ENCODE data around the gene TTI1.
"Not testable (repeated sequence)": the region's sequence is repeated elsewhere in the genome, so short reads cannot be mapped to it uniquely, and the experiment has no call there.

The TTI1 gene

DNA sequence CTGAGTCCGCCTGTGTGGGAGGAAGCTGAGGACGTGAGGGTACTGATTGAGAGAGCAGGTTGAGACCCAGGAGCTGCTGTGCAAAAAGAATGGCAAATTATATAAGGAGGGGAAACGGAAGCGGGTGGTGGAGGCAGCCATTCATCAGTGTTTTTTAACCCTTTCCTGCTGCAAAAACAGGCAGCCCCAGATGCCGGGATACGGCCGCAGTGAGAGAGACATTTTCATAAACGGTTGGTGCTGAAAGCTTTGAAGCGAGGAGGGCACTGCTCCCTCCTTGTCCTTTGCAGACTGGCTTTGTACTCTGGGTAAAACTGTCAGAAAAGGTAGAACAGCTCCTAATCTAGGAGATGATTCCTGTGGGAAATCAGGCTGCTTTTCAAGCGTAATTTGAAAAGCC lies 56.4 kb downstream of the TTI1 start:
- Histone ChIP-seq H3K9me3 (ENCODE audit: control insufficient read depth, insufficient read depth, low read depth, low read length) (no peaks in the 10 kb centered on the region), H3K4me3 (ENCODE audit: low read depth, low read length) (no peak overlapping the region), H3K27me3 (ENCODE audit: control insufficient read depth, insufficient read depth, low read length) (0 out of 2 replicates have a peak, but pooled peaks cover 8% of the 10 kb centered on the region), H3K4me1 (ENCODE audit: control insufficient read depth, insufficient read depth, low read length) (peaks cover 24% of the 10 kb centered on the region), H3K9ac (ENCODE audit: low read length) (no peak overlapping the region), H3K27ac (ENCODE audit: low read depth, low read length) (no peak overlapping the region), H3K36me3 (ENCODE audit: control insufficient read depth, insufficient read depth, low read length) (no peaks in the 10 kb centered on the region)

DNA sequence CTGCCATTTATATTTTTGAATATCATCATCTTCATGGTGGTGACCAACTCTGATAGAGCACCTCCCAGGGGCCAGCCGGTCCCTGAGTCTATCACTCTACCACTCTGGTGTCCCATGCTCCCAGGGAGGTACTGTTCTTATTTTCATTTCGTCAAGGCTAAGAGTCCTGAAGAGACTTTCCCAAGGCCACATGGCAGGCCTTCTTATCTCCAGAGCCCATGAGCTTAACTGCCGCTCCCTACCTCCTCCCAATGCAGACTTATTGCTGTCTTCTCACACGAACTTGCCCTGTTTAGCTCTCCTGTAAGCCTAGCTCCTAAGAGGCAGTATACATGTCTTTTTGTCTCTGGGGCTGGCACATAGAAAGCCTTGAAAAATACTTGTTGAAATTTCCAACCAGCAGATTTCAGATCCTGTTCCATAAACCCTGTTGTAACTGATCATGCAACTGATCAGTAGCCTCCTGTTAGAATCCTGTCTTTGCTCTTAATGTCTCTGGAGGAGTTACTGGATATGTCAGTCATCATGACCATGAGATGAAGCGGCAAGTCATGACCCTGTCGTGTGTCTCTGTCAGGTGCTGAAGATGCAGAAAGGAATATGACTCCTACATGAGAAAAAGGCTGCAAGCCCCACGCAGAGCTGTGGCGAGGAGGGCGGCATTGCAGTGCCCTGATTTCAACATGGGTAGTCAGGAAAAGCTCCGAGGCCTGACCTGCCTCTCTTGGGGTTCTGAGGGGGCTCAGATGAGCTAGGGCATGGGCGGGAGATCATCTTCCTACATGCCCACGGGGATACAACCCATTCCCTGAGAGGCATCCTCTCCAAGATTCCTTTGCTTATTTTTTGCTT lies 60.0 kb downstream of the TTI1 start:
- peaks cover 41% of the 10 kb centered on the region for H3K4me1 ChIP-seq (ENCODE audit: control insufficient read depth, insufficient read depth, low read length)
- H3K27ac ChIP-seq (ENCODE audit: low read depth, low read length) = no peak overlapping the region
- peaks cover 23% of the 10 kb centered on the region for H3K27me3 ChIP-seq (ENCODE audit: control insufficient read depth, insufficient read depth, low read length)

DNA sequence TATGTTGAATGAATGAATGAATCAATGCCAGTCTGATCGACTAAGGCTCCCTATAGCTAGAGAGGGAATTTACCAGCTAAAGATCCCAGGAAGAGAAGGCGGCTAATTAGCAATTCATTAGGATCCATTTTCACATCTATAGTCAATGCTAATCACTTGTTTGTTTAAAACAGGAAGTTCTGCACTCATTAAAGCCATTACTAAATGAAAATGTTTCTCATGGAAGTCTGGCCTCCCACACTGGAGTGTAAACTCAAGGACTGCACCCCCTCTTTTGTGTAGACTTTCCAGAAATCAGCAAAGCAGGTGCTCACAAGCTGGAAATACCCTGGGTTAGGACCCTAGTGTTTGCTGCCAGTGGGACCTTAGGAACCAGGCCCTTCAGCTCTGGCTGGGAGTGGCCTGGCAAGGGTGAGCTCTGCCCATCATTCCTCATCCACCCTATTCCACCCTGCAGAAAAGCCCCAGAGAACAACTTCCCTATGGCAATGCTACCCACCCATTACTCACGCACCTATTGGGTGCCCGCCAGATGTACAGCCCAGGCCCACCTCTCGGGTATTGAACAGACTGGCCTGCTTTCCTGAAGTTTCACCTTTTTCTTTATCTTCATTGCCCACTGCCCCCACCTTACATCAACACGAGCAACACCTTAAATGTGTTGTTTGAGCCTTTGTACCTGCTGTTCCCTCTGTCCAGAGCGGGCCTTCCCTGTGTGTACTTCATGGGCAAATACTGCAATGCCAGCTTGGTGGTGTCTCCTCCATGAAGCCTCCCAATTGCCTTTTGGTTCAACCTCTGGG lies 60.8 kb downstream of the TTI1 start:
- Histone ChIP-seq H3K4me3 (ENCODE audit: low read depth, low read length) (no peak overlapping the region), H3K27me3 (ENCODE audit: control insufficient read depth, insufficient read depth, low read length) (peaks cover 20% of the 10 kb centered on the region), H3K9ac (ENCODE audit: low read length) (no peak overlapping the region), H3K27ac (ENCODE audit: low read depth, low read length) (no peak overlapping the region), H3K36me3 (ENCODE audit: control insufficient read depth, insufficient read depth, low read length) (no peaks in the 10 kb centered on the region), H3K9me3 (ENCODE audit: control insufficient read depth, insufficient read depth, low read depth, low read length) (peaks cover 11% of the 10 kb centered on the region; the same call in 1 of the 2 replicates), H3K4me1 (ENCODE audit: control insufficient read depth, insufficient read depth, low read length) (peaks cover 38% of the 10 kb centered on the region)

More for the DNA sequence above, 60.0 kb downstream of the TTI1 start:
- Histone ChIP-seq H3K9ac (ENCODE audit: low read length) (no peak overlapping the region), H3K4me3 (ENCODE audit: low read depth, low read length) (no peak overlapping the region), H3K9me3 (ENCODE audit: control insufficient read depth, insufficient read depth, low read depth, low read length) (peaks cover 11% of the 10 kb centered on the region; the same call in 1 of the 2 replicates), H3K36me3 (ENCODE audit: control insufficient read depth, insufficient read depth, low read length) (no peaks in the 10 kb centered on the region)

DNA sequence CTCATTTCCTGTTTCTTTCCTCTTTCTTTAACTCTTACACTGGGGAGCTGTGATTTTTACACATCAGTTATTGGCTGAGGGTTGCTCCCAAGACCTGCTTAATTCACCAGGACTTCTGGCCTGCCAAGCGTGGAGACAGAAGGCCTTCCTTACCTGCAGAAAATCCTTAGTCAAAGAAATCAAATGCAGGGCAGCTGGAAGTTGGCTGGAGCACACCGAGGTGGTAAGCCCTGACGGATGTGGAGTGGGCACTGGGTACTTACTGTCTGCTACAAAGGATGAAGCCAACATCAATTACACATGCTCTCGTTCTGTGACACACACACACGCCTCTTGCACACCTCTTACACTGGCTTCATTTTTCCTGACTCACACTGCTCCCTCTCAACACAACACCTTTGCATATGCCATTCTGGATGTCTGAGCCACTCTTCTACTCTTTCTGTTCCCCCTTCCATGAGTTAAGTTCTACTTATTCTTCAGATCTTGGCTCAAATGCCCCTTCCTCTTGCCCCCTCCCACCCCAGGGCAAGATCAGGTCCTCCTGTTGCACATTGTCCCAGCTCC lies 61.6 kb downstream of the TTI1 start:
- Histone ChIP-seq H3K27me3 (ENCODE audit: control insufficient read depth, insufficient read depth, low read length) (peaks cover 19% of the 10 kb centered on the region), H3K27ac (ENCODE audit: low read depth, low read length) (no peak overlapping the region), H3K9me3 (ENCODE audit: control insufficient read depth, insufficient read depth, low read depth, low read length) (peaks cover 11% of the 10 kb centered on the region; the same call in 1 of the 2 replicates), H3K36me3 (ENCODE audit: control insufficient read depth, insufficient read depth, low read length) (no peaks in the 10 kb centered on the region), H3K9ac (ENCODE audit: low read length) (no peak overlapping the region), H3K4me1 (ENCODE audit: control insufficient read depth, insufficient read depth, low read length) (peaks cover 33% of the 10 kb centered on the region), H3K4me3 (ENCODE audit: low read depth, low read length) (no peak overlapping the region)

DNA sequence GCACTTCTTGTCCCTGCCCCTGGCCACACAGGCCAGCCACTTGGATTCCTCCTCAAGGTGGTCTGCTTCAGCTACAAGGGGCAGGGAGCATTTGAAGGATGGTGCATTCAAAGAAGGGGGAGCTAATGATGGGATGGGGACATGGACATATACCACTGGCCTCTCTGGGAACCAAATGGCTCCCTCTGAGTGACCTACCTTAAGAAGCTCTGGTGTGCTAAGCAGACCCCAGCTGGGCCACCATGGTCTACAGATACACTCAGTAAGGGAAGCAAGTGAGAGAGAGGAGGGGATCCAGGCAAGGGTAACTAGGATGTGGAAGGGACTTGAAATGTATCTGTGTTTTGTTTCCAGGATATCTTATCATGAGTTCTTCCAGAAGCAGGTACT lies 62.4 kb downstream of the TTI1 start:
- peaks cover 30% of the 10 kb centered on the region for H3K4me1 ChIP-seq (ENCODE audit: control insufficient read depth, insufficient read depth, low read length)
- no peak overlapping the region for H3K27ac ChIP-seq (ENCODE audit: low read depth, low read length)
- peaks cover 11% of the 10 kb centered on the region; the same call in 1 of the 2 replicates for H3K9me3 ChIP-seq (ENCODE audit: control insufficient read depth, insufficient read depth, low read depth, low read length)
- H3K9ac ChIP-seq (ENCODE audit: low read length) = no peak overlapping the region
- no peaks in the 10 kb centered on the region for H3K36me3 ChIP-seq (ENCODE audit: control insufficient read depth, insufficient read depth, low read length)
- H3K4me3 ChIP-seq (ENCODE audit: low read depth, low read length) = no peak overlapping the region
- H3K27me3 ChIP-seq (ENCODE audit: control insufficient read depth, insufficient read depth, low read length) = peaks cover 19% of the 10 kb centered on the region

DNA sequence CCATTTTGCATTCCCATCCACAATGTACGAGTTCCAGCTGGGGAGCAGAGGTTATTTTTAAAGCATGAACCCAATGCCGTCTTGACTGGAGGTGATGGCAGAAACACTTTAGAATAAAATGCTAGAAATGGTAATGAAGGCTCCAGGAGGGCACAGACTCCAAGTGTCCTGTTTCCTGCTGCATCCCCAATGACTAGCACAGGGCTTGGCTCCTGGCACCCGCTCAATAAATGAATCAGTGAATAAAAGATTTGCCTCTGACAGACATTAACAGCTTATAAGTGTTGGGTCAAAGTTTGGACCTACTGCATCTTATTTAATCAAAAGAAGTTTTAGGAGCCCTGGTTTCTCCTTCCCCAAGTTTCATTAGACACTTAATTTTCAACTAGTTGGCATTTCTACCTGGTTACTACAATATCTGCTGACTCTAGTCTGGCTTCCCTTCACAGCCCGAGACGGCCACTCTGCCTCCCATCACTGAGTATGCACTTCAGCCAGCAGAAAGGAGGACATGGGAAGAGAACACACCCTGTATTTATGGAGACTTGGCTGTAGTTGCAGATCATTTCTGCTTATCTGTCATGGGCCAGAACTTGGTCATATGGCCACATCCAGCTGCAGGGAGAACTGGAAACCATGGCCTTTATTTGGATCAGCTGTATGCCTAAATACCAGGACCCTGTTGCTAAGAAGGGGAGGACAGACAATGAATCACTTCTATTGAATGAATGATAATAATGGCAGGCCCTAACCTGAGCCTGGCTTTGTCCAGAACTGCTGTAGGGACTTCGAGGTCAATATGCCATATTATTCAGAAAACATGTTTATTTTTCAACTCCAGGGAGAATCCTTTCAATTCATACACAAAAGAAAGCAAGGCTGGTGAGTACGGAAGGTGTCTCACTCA lies 63.1 kb downstream of the TTI1 start:
- Histone ChIP-seq H3K9me3 (ENCODE audit: control insufficient read depth, insufficient read depth, low read depth, low read length) (peaks cover 11% of the 10 kb centered on the region; the same call in 1 of the 2 replicates), H3K9ac (ENCODE audit: low read length) (no peak overlapping the region), H3K36me3 (ENCODE audit: control insufficient read depth, insufficient read depth, low read length) (no peaks in the 10 kb centered on the region), H3K4me1 (ENCODE audit: control insufficient read depth, insufficient read depth, low read length) (peaks cover 30% of the 10 kb centered on the region), H3K27ac (ENCODE audit: low read depth, low read length) (no peak overlapping the region), H3K27me3 (ENCODE audit: control insufficient read depth, insufficient read depth, low read length) (peaks cover 19% of the 10 kb centered on the region), H3K4me3 (ENCODE audit: low read depth, low read length) (no peak overlapping the region)

DNA sequence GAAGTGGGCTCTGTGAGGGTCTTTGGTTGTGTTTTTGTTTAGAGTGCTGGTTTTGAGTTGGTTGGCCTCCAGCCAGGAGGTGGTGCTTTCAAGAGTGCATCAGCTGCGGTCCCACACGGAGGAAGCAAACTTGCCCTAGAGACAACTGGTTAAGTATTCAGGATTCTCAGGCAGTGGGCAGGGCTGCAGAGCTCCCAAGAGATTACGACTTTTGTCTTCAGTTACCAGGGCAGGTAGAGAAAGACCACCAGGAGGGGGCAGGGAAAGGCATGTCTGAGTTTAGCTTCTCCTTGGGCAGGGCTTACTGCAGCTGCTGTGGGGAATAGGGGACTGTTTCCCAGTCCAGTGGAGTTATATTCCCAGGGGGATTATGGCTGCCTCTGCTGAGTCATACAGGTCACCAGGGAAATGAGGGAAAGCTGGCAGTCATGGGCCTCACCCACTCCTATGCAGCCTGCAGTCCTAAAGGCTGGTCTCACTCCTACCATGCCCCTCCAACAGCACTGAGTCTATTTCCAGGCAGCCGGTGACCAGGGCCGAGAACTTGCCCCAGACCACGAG lies 64.3 kb downstream of the TTI1 start:
- Histone ChIP-seq H3K4me1 (ENCODE audit: control insufficient read depth, insufficient read depth, low read length) (peaks cover 30% of the 10 kb centered on the region), H3K27me3 (ENCODE audit: control insufficient read depth, insufficient read depth, low read length) (peaks cover 19% of the 10 kb centered on the region), H3K9me3 (ENCODE audit: control insufficient read depth, insufficient read depth, low read depth, low read length) (peaks cover 11% of the 10 kb centered on the region; the same call in 1 of the 2 replicates), H3K4me3 (ENCODE audit: low read depth, low read length) (no peak overlapping the region), H3K9ac (ENCODE audit: low read length) (no peak overlapping the region), H3K27ac (ENCODE audit: low read depth, low read length) (no peak overlapping the region), H3K36me3 (ENCODE audit: control insufficient read depth, insufficient read depth, low read length) (no peaks in the 10 kb centered on the region)

DNA sequence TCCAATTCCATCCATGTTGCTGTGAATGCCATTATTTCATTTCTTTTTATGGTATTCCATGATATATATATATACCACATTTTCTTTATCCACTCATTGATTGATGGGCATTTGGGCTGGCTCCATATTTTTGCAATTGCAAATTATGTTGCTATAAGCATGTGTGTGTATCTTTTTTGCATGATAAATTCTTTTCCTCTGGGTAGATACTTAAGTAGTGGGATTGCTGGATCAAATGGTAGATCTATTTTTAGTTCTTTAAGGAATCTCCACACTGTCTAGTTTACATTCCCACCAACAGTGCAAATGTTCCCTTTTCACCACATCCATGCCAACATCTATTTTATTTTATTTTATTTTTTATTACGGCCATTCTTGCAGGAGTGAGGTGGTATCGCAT lies 69.8 kb downstream of the TTI1 start:
- H3K36me3 ChIP-seq (ENCODE audit: control insufficient read depth, insufficient read depth, low read length); H3K4me1 ChIP-seq (ENCODE audit: control insufficient read depth, insufficient read depth, low read length); H3K4me3 ChIP-seq (ENCODE audit: low read depth, low read length); H3K27me3 ChIP-seq (ENCODE audit: control insufficient read depth, insufficient read depth, low read length); H3K27ac ChIP-seq (ENCODE audit: low read depth, low read length); H3K9ac ChIP-seq (ENCODE audit: low read length); H3K9me3 ChIP-seq (ENCODE audit: control insufficient read depth, insufficient read depth, low read depth, low read length): not testable (repeated sequence)

DNA sequence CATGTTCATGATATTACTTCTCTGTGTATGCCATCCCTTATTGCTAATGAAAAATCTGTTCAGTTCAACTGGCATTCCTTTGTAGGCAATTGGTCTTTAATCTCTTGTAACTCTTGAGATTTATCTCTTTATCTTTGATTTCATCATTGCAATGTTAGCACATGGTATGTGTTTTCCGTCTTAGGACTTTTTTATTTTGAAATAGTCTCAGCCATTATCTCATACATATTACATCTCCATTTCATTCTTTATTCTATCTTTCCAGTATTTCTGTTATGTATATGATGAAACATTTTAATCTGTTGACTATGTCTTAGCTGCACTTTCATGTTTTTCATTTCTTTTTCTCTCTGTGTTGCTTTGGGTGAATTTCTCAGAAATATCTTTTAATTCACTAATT lies 72.2 kb downstream of the TTI1 start:
- Histone ChIP-seq H3K9ac (ENCODE audit: low read length) (no peak overlapping the region), H3K27ac (ENCODE audit: low read depth, low read length) (no peak overlapping the region), H3K4me1 (ENCODE audit: control insufficient read depth, insufficient read depth, low read length) (no peaks in the 10 kb centered on the region), H3K27me3 (ENCODE audit: control insufficient read depth, insufficient read depth, low read length) (no peaks in the 10 kb centered on the region; the same call in 1 of the 2 replicates), H3K9me3 (ENCODE audit: control insufficient read depth, insufficient read depth, low read depth, low read length) (peaks cover 4% of the 10 kb centered on the region; the same call in 1 of the 2 replicates), H3K4me3 (ENCODE audit: low read depth, low read length) (no peak overlapping the region), H3K36me3 (ENCODE audit: control insufficient read depth, insufficient read depth, low read length) (no peaks in the 10 kb centered on the region)
